Breast epithelium (tissue), 3 donors: Measurements from ENCODE around the gene SPATA3.

Experiments used
- POLR2A ChIP-seq: fragments of 450-650 bp; IDR thresholded peaks from one replicate; pipeline ENCODE4 v1.6.1; 2016; ENCODE audit warnings: antibody characterized with exemption, mild to moderate bottlenecking, moderate library complexity
- POLR2AphosphoS5 ChIP-seq, 3 donors: sonication (generic); formaldehyde crosslinking; IDR thresholded peaks; one replicate each; pipeline ENCODE4 v1.6.1; 2017; ENCODE audit warnings: antibody characterized with exemption in 3 of 3
- TF ChIP-seq, protein P1 (sequence below), 3 donors: fragments of 450-650 bp; IDR thresholded peaks; one replicate each; pipeline ENCODE4 v1.5.1; 2016 to 2017; ENCODE audit warnings: antibody characterized with exemption in 3 of 3, mild to moderate bottlenecking in 3 of 3, moderate library complexity in 3 of 3

DNA sequence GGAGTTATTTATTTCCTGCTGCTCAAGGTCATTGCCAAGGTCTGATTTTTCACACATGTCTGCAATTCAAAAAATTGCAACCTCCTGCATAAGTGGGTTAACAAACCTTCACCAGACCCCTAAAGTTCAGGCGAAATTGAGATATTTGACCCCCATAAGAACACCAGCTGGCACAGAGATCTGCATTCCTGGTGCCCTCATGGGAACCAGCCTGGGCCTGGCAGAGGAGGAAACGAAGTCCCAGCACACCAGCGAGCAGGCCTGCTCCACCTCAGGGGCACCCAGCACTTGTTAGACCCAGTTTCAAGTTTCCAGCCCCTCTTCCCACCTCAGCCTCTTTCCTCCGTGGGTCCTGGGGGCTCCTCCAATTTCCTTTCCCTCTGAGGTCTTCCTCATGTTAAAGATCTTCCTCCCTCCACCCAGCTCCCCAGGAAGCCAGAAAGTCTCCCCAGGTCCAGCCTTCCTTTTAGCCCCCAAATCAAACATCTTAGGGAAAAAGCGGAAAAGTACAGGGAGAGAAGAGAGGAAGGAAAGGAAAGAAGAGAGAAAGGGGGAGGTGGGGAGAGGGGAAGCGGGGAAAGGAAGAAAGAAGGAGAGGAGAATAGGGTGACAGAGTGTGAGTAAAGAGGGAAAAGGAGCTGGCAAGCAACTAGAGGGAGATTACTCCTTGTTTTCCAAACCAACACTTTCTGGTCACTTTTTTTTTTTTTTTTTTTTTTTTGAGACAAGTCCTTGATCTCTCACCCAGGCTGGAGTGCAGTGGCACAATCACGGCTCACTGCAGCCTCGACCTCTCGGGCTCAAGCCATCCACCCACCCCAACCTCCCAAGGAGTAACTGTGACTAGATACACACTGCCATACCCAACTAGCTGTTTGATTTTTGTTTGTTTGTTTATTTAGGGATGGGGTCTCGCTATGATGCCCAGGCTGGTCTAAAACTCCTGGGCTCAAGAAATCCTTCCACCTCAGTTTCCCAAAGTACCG is 37.5 kb downstream of the SPATA3 start:
- TF ChIP-seq POLR2AphosphoS5 (IDR thresholded peaks at IDR 0.05): no peak
- TF ChIP-seq, protein P1, sequence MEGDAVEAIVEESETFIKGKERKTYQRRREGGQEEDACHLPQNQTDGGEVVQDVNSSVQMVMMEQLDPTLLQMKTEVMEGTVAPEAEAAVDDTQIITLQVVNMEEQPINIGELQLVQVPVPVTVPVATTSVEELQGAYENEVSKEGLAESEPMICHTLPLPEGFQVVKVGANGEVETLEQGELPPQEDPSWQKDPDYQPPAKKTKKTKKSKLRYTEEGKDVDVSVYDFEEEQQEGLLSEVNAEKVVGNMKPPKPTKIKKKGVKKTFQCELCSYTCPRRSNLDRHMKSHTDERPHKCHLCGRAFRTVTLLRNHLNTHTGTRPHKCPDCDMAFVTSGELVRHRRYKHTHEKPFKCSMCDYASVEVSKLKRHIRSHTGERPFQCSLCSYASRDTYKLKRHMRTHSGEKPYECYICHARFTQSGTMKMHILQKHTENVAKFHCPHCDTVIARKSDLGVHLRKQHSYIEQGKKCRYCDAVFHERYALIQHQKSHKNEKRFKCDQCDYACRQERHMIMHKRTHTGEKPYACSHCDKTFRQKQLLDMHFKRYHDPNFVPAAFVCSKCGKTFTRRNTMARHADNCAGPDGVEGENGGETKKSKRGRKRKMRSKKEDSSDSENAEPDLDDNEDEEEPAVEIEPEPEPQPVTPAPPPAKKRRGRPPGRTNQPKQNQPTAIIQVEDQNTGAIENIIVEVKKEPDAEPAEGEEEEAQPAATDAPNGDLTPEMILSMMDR (IDR thresholded peaks at IDR 0.05): no peak
- TF ChIP-seq POLR2A: no peak
